Astrocyte (in vitro differentiated cells and primary cell): ENCODE results near the gene ITPKB. TPM values are rescaled to one million over a fixed set of nuclear protein-coding genes. Genes with fewer than 3 reads are reported as not detected.
"Not testable (repeated sequence)": the region's sequence is repeated elsewhere in the genome, so short reads cannot be mapped to it uniquely, and the experiment has no call there.

Experiments
- DNase-seq: peaks from one replicate; pipeline ENCODE4 v3.0.0-alpha.2; 2010; ENCODE audit warnings: low read depth
- FAIRE-seq: peaks from 2 replicates; lab custom pipeline; 2011; peaks lifted over from hg19 to GRCh38; lab: Jason Lieb, UNC
- H2AFZ ChIP-seq: 2 replicates; pipeline ENCODE4 v1.6.0; 2012; ENCODE audit warnings: low read depth, low read length, inconsistent platforms
- H3K27ac ChIP-seq: 2 replicates; pipeline ENCODE4 v1.5.1; 2011; ENCODE audit warnings: low read depth, low read length, inconsistent platforms
- H3K27me3 ChIP-seq: 2 replicates; pipeline ENCODE4 v1.6.0; 2011; ENCODE audit warnings: low read length, inconsistent platforms; ENCODE audit not compliant: insufficient read depth
- H3K36me3 ChIP-seq: 2 replicates; pipeline ENCODE4 v1.5.1; 2011; ENCODE audit warnings: low read length, inconsistent platforms; ENCODE audit not compliant: insufficient read depth
- H3K4me1 ChIP-seq: 2 replicates; pipeline ENCODE4 v1.5.1; 2011; ENCODE audit warnings: low read length, inconsistent platforms; ENCODE audit not compliant: insufficient read depth
- H3K4me2 ChIP-seq: 2 replicates; pipeline ENCODE4 v1.6.0; 2012; ENCODE audit warnings: low read length, inconsistent platforms
- H3K4me3 ChIP-seq: 2 replicates; pipeline ENCODE4 v1.5.1; 2011; ENCODE audit warnings: low read depth, mild to moderate bottlenecking, low read length, inconsistent platforms; ENCODE audit not compliant: insufficient read depth
- H3K79me2 ChIP-seq: 2 replicates; pipeline ENCODE4 v1.6.0; 2012; ENCODE audit warnings: mild to moderate bottlenecking, low read length, inconsistent platforms; ENCODE audit not compliant: insufficient read depth
- H3K9ac ChIP-seq: 2 replicates; pipeline ENCODE4 v1.6.0; 2012; ENCODE audit warnings: mild to moderate bottlenecking, low read length, inconsistent platforms
- H3K9me3 ChIP-seq: 2 replicates; pipeline ENCODE4 v1.5.1; 2012; ENCODE audit warnings: low read depth, mild to moderate bottlenecking, low read length, inconsistent platforms; ENCODE audit not compliant: insufficient read depth
- H4K20me1 ChIP-seq: 2 replicates; pipeline ENCODE4 v1.6.0; 2012; ENCODE audit warnings: low read length, inconsistent platforms; ENCODE audit not compliant: insufficient read depth
- H3K27ac Mint-ChIP-seq: one replicate; pipeline ENCODE4 v1.8.0; 2021; ENCODE audit warnings: mild to moderate bottlenecking, mixed read lengths; ENCODE audit not compliant: unreplicated experiment
- H3K27me3 Mint-ChIP-seq: one replicate; pipeline ENCODE4 v1.8.0; 2021; ENCODE audit warnings: low read depth, mixed read lengths; ENCODE audit not compliant: unreplicated experiment
- H3K36me3 Mint-ChIP-seq: one replicate; pipeline ENCODE4 v1.8.0; 2021; ENCODE audit warnings: low read depth, mixed read lengths; ENCODE audit not compliant: unreplicated experiment
- H3K4me1 Mint-ChIP-seq: one replicate; pipeline ENCODE4 v1.8.0; 2021; ENCODE audit warnings: low read depth, mixed read lengths; ENCODE audit not compliant: unreplicated experiment
- H3K4me3 Mint-ChIP-seq: one replicate; pipeline ENCODE4 v1.8.0; 2021; ENCODE audit warnings: mild to moderate bottlenecking, moderate library complexity, mixed read lengths; ENCODE audit not compliant: unreplicated experiment
- H3K9me3 Mint-ChIP-seq: one replicate; pipeline ENCODE4 v1.8.0; 2021; ENCODE audit warnings: mild to moderate bottlenecking, mixed read lengths; ENCODE audit not compliant: unreplicated experiment
- EZH2 ChIP-seq: IDR thresholded peaks from 2 replicates; pipeline ENCODE4 v1.6.1; 2012; ENCODE audit warnings: mild to moderate bottlenecking, low read length, inconsistent platforms; ENCODE audit not compliant: insufficient read depth
- total RNA-seq: library from RNA; stranded (reverse); gene quantifications from 2 replicates; pipeline ENCODE4 v1.2.1, GENCODE V29; 2021
- TF ChIP-seq, protein P1 (sequence below): IDR thresholded peaks from 2 replicates; pipeline ENCODE4 v1.5.1; 2011; ENCODE audit warnings: low read depth, mild to moderate bottlenecking, inconsistent platforms, low read length, moderate library complexity; ENCODE audit not compliant: insufficient read depth

The ITPKB gene
- total RNA-seq, 1 donor from 2014 or later: 10.5 TPM

DNA sequence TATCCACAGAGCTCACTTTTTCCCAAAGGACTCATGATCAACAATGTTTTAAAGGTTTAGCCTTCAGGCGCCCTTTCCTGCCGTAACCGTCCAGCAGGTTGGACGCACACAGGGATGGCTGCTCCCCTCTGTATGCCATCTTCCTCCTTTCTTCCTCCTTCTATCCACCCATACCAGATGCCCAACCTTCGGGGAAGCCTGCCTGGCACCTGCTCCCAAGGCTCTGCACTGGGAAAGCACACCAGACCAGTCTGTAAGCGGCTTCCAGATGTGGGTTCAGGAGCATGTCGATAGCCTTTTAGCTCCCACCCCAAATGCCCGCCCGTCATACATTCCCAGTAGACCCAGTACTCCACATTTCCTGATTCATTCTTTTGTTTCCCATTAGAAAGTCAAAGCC, 137.6 kb downstream of the ITPKB start:
- no peaks in the 10 kb centered on the region for H3K36me3 Mint-ChIP-seq

GRCh38 chr1:226600254-226600653, 138.8 kb downstream of the ITPKB start:
- H3K9ac ChIP-seq: no peak overlapping the region
- no peak overlapping the region for H3K4me3 Mint-ChIP-seq
- no peaks in the 10 kb centered on the region for H3K79me2 ChIP-seq
- no peak overlapping the region for H3K27ac ChIP-seq
- no peak for TF ChIP-seq EZH2
- TF ChIP-seq, protein P1, sequence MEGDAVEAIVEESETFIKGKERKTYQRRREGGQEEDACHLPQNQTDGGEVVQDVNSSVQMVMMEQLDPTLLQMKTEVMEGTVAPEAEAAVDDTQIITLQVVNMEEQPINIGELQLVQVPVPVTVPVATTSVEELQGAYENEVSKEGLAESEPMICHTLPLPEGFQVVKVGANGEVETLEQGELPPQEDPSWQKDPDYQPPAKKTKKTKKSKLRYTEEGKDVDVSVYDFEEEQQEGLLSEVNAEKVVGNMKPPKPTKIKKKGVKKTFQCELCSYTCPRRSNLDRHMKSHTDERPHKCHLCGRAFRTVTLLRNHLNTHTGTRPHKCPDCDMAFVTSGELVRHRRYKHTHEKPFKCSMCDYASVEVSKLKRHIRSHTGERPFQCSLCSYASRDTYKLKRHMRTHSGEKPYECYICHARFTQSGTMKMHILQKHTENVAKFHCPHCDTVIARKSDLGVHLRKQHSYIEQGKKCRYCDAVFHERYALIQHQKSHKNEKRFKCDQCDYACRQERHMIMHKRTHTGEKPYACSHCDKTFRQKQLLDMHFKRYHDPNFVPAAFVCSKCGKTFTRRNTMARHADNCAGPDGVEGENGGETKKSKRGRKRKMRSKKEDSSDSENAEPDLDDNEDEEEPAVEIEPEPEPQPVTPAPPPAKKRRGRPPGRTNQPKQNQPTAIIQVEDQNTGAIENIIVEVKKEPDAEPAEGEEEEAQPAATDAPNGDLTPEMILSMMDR: no peak
- H3K27me3 ChIP-seq: peaks cover 3% of the 10 kb centered on the region
- peaks cover 1% of the 10 kb centered on the region for H3K36me3 Mint-ChIP-seq
- H3K27me3 Mint-ChIP-seq: peaks cover 29% of the 10 kb centered on the region
- no peaks in the 10 kb centered on the region for H3K36me3 ChIP-seq
- no peaks in the 10 kb centered on the region for H4K20me1 ChIP-seq
- no peaks in the 10 kb centered on the region for H3K4me1 ChIP-seq
- no peak overlapping the region for H2AFZ ChIP-seq
- no peak overlapping the region for H3K4me2 ChIP-seq
- DNase-seq: no peak
- FAIRE-seq: no peak
- no peaks in the 10 kb centered on the region for H3K9me3 ChIP-seq
- no peak overlapping the region for H3K4me3 ChIP-seq
- no peak overlapping the region for H3K27ac Mint-ChIP-seq
- peaks cover 13% of the 10 kb centered on the region for H3K4me1 Mint-ChIP-seq
- peaks cover 8% of the 10 kb centered on the region for H3K9me3 Mint-ChIP-seq

More for the DNA sequence above, 137.6 kb downstream of the ITPKB start:
- Histone ChIP-seq H3K27me3 (peaks cover 3% of the 10 kb centered on the region), H3K27ac (no peak overlapping the region), H3K4me2 (no peak overlapping the region), H3K36me3 (no peaks in the 10 kb centered on the region), H4K20me1 (no peaks in the 10 kb centered on the region), H3K4me3 (no peak overlapping the region), H3K9ac (no peak overlapping the region), H3K4me1 (no peaks in the 10 kb centered on the region), H3K9me3 (no peaks in the 10 kb centered on the region), H2AFZ (no peak overlapping the region), H3K79me2 (no peaks in the 10 kb centered on the region)
- Mint-ChIP-seq H3K9me3 (peaks cover under 1% of the 10 kb centered on the region), H3K4me3 (no peak overlapping the region), H3K27me3 (peaks cover 31% of the 10 kb centered on the region), H3K27ac (no peak overlapping the region), H3K4me1 (peaks cover 13% of the 10 kb centered on the region)
- TF ChIP-seq, protein P1: no peak
- no peak for TF ChIP-seq EZH2
- no peak for DNase-seq
- FAIRE-seq: no peak

GRCh38 chr1:226599636-226600238, 139.3 kb downstream of the ITPKB start:
- H3K9me3 ChIP-seq: no peaks in the 10 kb centered on the region
- no peak overlapping the region for H3K4me3 ChIP-seq
- no peak overlapping the region for H3K27ac Mint-ChIP-seq
- TF ChIP-seq, protein P1: no peak
- no peak for TF ChIP-seq EZH2
- H3K4me1 ChIP-seq: no peaks in the 10 kb centered on the region
- no peak overlapping the region for H3K4me2 ChIP-seq
- no peaks in the 10 kb centered on the region for H4K20me1 ChIP-seq
- no peak overlapping the region for H3K4me3 Mint-ChIP-seq
- H3K9me3 Mint-ChIP-seq: peaks cover 9% of the 10 kb centered on the region
- no peak for FAIRE-seq
- H3K36me3 ChIP-seq: no peaks in the 10 kb centered on the region
- peaks cover 1% of the 10 kb centered on the region for H3K36me3 Mint-ChIP-seq
- no peak overlapping the region for H3K27ac ChIP-seq
- peaks cover 12% of the 10 kb centered on the region for H3K4me1 Mint-ChIP-seq
- no peak overlapping the region for H2AFZ ChIP-seq
- H3K27me3 Mint-ChIP-seq: peaks cover 24% of the 10 kb centered on the region
- H3K79me2 ChIP-seq: no peaks in the 10 kb centered on the region
- peaks cover 3% of the 10 kb centered on the region for H3K27me3 ChIP-seq
- no peak overlapping the region for H3K9ac ChIP-seq
- no peak for DNase-seq

DNA sequence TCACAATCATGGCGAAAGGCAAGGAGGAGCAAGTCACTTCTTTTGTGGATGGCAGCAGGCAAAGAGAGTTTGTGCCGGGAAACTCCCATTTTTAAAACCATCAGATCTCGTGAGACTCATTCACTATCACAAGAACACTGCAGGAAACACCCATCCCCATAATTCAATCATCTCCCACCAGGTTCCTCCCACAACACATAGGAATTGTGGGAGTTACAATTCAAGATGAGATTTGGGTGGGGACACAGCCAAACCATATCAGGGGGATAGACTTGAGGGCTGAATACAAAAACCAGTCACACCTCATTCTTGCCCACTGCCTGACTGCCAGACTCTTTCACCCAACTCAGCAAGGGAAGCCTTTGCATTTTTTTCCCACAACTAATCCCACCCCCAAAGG, 140.1 kb downstream of the ITPKB start:
- peaks cover 15% of the 10 kb centered on the region for H3K9me3 Mint-ChIP-seq
- not testable (repeated sequence) for H3K9ac ChIP-seq, H3K36me3 Mint-ChIP-seq, H3K36me3 ChIP-seq, H3K4me2 ChIP-seq, DNase-seq, H3K4me3 ChIP-seq, H3K27ac ChIP-seq, H3K4me1 ChIP-seq, H3K4me1 Mint-ChIP-seq, H3K4me3 Mint-ChIP-seq, H2AFZ ChIP-seq, H3K27ac Mint-ChIP-seq, H3K9me3 ChIP-seq, H3K79me2 ChIP-seq, FAIRE-seq, H4K20me1 ChIP-seq, H3K27me3 ChIP-seq
- H3K27me3 Mint-ChIP-seq: peaks cover 28% of the 10 kb centered on the region
